ENCODE data around the gene OGFOD3.
"Not testable (repeated sequence)": the region's sequence is repeated elsewhere in the genome, so short reads cannot be mapped to it uniquely, and the experiment has no call there.

Gene OGFOD3

DNA sequence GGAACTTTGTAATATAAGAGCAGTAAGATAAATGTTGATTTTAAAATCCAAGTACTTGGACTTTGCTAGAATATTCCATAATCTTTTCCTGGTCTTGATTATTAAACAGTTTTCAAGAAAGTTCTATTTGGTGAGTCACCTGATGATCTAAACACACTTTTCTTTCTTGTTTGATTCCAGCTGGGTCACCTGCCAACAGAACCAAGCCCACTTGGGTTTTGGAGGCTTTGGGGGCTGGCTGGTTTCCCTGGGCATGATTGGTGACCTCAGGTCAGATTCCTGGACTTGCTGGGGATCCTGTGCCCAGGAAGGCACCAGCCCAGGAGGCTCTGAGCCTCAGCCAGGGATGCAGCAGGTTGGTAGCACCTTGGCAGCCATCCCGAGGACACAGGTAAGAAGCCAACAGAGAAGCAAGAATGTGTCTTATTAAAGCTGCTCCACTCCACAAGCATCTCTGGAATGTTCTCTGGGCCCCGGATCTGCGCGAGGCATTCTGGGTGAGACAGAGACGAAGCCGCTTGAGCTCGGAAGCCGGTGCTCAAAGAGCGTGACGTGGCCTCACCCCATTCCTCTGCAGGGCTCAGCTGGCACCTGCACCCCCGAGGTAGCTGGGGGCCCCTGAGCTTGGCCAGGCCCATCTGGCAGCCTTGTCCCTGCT, 62.5 kb downstream of the OGFOD3 start:
- DNase-seq (ENCODE audit: low read depth in 3 of 3), result no peak

DNA sequence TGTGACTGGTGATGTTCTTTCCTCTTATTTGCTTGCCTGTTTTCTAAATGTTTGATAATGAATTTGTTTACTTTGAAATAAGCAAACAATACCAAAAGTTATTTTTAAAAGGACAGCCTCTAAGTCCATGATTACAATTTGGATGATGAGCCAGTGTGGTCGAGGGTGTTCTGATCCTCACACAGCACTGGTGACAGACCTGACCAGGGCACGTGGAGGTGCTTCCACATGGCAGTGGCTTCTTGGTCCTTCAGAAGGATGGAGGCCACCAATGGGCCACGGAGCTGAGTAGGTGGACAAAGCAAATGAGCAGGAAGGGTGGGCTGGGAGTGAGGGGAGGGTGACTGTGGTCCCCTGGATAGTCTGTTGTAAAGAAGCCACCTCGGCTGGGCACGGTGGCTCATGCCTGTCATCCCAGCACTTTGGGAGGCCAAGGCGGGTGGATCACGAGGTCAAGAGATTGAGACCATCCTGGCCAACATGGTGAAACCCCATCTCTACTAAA, 63.5 kb downstream of the OGFOD3 start:
- no peak for DNase-seq (ENCODE audit: low read depth in 3 of 3)

DNA sequence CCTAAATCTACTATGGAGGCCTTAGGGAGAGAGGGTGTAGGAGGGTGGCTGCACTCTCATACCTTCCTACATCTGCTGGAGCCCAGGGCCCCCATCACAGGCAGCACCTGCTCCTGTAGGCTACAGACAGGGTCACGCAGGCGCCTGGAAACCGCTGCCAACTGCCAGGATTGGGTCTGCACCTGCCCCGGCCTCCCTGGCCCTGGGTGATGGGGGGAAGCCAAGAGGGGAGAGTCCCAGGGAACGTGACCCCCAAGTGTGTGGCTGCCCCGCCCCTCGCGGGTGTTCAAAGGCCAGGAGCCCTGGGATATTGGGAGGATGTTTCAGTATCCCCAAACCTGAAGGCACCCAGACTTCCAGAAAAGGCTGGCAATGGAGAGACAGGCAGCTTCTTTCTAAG, 64.9 kb downstream of the OGFOD3 start:
- DNase-seq (ENCODE audit: low read depth in 3 of 3), result no peak

DNA sequence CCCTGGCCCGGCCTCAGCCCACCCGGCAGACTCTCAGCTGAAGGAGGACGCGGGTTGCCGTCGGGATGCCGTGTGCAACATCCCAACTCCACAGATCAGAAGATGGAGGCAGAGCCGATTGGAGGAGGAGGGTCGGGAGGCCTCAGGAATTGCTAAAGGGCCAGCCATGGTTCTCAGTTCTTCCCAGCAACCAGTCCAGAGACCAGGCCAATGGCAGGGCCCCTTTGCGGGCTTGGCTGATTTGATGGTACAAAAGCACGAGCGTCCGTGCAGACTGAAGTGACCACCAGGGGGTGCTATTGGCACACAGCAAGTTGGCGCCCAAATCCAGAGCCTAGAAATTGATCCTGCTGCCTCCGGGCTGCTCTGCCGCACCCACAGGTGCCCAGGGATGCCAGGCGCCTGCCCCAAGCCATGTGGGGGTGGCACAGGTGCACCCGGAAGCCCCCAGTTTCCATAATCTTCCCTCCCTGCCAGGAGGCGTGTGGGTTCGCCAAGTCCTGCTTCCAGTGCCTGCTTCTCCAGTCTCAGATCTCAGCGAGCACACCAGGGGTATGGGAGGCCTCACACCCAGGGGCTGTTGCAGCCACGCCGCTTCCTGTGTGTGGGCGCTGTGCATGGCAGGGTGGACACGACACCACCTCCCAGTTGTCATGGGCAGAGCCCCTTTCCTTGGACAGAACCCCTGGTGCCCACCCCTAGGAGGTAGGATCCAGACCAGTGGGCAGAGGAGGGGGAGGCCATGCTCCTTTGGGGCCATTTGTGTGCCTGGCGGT, 66.5 kb downstream of the OGFOD3 start:
- peak; percentile 68 to 78 (median 69) for DNase-seq (ENCODE audit: low read depth in 3 of 3)

DNA sequence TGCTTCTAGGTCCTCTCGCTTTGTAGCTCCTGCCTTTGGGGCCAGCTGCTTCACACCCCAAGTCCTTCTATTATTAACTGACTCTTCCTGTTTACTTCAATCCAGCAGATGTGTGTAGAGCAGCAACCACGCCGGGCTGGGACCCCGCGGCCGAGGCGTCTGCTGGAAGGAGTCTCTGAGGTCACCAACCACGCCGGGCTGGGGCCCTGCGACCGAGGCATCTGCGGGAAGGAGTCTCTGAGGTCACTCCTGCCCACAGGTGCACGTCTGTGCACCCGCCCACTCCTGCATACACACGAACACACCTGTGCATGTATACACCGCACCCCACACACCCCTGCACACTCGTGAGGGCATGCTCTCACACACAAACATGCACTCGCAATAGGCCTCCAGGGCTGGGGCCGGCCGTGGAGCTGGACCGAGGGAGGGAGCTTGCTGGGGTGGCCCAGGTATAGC, 67.1 kb downstream of the OGFOD3 start:
- DNase-seq (ENCODE audit: low read depth in 3 of 3), result no peak

DNA sequence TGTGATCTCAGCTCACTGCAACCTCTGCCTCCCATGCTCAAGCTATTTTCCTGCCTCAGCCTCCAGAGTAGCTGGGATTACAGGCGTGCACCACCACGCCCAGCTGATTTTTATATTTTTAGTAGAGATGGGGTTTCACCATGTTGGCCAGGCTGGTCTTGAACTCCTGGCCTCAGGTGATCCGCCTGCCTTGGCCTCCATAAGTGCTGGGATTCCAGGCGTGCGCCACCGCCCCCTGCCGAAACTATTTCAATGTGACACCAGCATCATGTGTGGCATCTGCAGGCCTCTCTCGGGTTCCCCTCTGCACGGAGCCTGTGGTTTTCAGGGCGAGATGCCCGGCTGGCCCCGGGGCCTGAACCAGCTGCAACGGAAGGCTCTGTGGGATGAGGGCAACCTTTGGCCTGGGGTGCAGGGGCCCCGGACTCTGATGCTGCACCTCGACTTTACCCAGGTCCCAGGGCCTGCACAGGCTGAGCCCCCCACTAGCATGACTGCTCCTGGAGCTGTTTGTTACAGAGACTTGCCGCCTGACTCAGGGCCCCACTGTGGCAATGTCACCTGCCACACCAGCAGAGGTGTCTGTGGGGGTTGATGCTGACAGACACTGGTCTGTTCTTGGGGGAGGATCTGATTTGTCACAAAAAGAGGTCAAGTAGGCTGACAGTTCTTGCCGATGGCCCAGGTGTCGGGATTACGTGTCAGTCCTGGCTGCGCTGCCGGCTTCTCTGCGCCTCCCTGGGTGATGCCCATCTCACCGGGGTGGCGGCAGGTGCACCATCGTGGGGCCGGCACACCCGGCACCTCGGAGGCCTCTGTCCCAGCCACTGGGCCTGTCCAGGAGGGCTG, 68.0 kb downstream of the OGFOD3 start:
- peak in 1 of 3 experiments; percentile 65 for DNase-seq (ENCODE audit: low read depth in 3 of 3)

DNA sequence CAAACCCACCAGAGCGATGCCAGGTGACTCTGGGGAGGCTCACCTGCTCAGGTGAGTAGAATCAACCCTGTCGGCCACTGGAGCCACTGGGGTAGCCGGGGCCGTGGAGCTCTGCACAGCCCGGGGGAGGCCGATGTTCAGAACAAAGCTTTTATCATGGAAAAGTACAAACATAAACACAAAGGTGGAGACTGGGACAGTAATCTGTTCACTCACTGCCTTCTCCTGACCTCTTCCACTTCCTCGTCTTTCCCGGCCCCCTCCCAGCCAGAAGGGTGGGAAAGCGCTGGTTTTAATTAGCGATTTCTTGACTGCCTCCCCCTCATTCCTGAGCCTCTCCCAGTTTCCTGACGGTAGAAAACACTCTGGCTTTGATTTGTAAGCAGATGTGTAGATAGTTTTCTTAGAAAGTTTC, 69.1 kb downstream of the OGFOD3 start:
- DNase-seq (ENCODE audit: low read depth in 3 of 3), result no peak

DNA sequence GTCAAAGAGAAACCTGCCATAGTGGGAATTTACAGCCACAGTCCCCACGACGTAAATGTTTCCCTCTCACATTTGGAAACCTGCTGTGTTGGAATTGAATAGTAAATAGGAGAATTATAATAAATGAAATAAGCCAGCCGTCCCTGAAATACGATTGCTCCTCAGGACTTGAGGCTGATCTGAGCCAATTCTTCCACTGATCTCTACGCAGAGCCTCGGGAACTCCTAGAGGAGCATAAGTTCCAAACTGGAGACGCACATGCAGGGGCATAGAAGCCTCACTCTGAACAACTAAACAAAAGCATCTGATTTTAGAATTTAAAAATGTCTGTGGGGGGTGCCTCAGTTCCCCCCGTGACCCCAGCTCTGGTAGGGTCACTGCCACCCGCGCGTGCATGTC, 69.5 kb downstream of the OGFOD3 start:
- DNase-seq (ENCODE audit: low read depth in 3 of 3), result no peak

DNA sequence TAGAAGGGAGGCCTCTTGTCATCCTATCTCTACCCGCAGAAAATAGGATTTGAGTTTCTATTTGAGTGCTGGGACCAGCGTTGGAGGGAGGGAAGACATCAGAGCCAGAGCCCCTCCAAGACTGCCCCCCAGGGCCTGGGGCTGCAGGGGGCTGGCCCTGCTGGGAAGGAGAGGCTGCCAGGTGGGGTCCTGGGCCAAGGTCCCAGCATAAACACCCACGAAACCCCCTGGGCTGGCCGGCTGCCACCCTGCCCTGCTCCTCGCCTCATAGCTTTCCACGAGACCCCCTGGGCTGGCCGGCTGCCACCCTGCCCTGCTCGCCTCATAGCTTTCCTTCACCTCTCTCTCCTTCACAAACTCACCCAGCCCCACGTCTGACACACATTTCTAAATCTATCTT, 70.0 kb downstream of the OGFOD3 start:
- DNase-seq (ENCODE audit: low read depth in 3 of 3), result no peak

DNA sequence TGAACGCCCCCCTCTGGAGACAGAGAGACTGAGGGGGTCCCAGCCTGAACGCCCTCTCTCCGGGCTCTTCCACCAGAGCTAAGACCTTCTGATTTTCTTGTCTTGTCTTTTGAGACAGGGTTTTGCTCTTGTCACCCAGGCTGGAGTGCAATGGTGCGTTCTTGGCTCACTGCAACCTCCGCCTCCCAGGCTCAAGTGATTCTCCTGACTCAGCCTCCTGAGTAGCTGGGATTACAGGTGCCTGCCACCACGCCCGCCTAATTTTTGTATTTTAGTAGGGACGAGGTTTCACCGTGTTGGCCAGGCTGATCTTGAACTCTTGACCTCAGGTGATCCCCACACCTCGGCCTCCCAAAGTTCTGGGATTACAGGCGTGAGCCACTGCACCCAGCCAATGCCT, 70.4 kb downstream of the OGFOD3 start:
- DNase-seq (ENCODE audit: low read depth in 3 of 3), result not testable (repeated sequence)

DNA sequence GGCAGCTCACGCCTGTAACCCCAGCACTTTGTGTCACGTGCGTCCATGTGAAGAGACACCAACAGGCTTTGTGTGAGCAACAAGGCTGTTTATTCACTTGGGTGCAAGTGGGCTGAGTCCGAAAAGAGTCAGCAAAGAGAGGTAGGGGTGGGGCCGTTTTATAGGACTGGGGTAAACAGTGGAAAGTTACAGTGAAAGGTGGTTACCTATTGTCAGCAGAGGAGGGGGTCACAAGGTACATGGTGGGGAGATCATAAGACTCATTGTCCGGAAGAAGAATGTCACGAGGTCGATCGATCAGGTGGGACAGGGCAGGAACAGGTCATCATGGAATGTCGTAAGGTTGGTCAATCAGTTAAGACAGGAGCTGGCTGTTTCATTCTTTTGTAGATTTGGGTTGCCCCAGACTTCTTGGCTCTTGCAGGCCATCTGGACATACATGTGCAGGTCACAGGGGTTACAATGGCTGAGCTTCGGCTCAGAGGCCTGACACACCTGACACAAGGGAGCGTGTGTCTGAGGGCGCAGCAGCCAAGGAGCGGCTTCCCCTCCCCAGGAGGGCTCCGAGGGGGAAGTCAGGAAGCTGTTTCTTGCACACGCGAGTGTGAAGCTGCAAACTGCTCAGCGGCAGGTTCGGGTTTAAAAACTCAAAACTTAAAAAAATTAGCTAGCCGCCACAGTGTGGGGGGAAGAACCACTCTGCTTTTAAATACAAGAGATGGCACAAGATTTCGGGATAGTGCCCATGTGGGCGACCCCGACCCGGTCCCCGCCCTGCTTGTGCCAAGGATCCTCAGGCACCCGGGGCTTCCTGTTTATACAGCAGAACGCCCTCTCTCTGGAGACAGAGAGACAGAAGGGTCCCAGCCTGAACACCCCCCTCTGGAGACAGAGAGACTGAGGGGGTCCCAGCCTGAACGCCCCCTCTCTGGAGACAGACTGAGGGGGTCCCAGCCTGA, 71.8 kb downstream of the OGFOD3 start:
- DNase-seq (ENCODE audit: low read depth in 3 of 3), result no peak

DNA sequence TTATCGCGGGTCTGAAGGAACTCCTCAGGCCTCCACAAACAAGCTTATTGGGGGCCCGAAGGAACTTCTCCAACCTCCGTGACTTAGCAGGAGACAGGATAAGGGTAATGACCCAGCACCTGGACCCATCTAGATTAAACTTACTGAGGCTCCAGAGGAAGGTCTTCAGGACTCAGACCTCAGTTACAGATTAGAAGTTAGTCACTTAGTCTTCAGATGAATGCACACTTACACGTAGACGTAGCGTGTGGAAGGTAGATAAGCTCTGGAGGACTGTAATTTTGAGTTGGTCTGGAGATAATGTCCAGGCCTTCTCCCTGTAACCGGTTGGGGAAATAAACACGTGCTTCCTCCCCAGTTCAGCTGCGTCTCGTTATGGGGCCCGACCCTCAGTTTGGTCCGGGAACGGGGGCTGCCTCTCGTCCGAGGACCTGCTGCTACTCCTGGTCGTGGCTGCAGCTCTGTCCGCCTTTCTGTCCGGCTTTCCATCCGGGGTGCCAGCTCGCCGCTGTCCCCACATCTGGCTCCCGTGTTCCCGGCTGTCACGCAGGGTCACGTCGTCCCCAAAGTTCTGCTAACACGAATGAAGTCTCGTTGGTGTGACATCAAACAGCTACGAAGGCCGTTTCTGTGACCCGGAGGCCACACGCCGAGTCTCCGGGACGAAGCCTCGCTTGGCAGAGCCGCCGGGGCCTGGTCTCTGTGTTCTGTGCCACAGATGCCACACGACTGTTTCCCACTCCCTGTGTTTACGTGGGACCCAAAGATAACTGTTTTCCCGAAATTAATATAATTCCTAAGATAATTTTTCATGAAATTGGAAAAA, 73.0 kb downstream of the OGFOD3 start:
- DNase-seq (ENCODE audit: low read depth in 3 of 3), result no peak

DNA sequence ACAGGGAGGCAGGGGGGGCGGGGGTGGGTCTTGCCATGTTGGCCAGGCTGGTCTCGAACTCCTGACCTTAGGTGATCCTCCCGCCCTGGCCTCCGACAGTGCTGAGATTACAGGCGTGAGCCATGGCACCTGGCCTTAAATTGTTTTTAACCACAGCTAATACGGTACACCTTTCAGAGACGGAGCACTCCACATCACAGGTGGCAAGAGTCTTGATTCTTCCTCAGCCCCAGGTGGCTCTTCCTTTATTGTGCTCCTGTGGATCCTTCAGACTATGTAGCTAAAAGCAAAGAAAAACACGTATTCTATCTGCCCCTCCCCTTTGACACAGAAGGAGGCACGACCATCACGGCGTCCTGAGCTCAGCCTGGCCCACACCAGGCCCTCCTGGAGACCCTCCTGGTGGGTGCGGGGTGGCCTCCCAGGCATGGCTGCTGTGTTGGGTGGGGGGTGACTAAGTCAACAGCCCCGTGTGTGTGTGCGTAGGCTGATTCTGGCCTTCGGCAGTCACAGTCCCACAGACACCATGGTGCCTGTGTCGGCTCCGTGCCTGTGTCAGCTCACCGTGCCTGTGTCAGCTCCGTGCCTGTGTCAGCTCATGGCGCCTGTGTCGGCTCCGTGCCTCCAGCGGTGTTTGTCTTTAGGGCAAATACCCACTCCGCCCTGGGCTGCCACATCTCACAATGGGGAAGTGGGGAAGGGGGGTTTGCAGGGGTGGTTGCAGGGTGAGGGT, 74.0 kb downstream of the OGFOD3 start:
- DNase-seq (ENCODE audit: low read depth in 3 of 3), result no peak

DNA sequence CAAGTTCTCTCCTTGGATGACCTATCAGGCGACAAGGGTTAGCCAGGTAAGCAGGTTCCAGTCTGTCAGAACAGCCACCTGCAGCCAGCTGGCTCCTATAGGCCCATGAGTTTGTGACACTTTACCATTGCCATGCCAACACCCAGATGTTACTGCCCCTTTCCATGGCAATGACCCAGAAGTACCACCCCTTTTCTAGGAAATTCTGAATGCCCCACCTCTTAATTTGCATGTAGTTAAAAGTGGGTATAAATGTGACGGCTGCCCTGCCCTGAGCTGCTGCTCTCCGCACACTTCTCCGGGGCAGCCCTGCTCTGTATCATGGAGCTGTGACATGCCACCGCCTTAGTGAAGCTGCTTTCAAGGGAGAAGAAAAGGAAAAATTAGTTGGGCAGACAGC, 74.8 kb downstream of the OGFOD3 start:
- DNase-seq (ENCODE audit: low read depth in 3 of 3), result no peak

DNA sequence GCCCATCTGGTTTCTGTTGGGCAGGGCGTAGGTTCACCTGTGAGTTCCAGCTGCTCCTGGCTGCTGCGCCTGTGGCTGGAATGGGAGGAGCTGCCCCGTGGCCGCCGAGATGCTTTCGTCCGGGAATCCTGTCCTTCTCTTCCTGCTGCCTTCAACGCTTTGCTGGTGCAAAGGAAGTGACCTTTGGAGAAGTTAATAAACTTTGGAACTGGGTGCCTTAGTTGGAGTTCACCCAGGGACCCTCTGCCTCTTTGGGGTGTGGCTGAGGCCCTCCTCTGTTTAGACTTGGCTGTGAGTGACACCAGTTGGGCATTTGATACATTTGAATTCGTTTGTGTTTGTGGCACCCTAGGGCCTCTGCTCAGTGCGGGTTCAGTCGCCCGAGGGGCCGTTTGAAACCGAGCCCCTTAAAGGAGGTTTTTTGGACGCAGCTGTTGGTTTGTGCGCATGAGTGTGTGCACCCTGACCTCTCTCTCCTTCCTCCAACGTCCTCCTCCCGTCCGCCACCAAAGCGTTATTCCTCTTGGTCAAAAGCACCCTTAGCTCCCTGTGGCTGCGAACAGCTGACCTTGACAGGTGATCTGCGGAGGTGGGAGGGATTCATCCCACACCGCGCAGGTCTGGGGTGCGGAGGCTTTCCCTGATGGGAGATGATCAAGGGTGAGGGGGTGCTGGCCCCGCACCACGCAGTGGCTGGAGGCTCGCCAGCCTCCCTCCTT, 75.9 kb downstream of the OGFOD3 start:
- no peak for DNase-seq (ENCODE audit: low read depth in 3 of 3)

DNA sequence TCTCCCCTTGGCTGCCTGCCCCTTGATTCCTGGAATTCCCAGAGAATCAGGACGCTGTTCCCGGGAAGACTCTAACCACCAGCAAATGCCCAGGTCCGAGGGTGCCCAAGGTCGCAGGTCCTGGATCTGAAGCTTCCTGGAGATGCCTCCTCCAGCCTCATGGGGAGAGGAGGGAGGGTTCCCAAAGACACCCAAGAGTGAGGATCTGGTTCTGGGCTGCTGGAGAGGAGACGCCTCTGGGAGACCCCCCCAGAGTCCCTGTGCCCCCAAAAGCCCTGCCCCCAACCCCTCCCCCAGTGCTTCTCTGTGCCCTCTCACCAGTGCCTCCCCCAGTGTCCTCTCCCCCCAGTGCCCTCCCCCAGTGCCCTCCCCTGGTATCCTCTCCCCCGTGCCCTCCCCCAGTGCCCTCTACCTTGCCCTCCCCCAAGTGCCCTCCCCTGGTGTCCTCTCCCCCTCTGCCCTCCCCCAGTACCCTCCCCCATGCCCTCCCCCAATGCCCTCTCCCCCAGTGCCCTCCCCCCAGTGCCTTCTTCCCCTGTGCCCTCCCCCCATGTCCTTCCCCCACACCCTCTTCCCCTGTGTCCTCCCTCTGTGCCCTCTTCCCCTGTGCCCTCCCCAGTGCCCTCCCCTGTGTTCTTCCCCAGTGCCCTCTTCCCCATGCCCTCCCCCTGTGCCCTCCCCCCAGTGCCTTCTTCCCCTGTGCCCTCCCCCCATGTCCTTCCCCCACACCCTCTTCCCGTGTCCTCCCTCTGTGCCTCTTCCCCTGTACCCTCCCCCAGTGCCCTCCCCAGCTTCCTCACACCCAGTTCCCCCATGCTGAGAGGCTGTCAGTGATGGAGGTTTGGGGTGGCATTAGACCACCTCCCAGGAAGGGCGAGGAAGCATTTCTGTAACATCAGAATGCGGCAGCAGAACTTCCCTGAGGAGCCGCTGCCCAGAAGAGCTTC, 78.5 kb downstream of the OGFOD3 start:
- no peak for DNase-seq (ENCODE audit: low read depth in 3 of 3)
